ENCODE measurements around the gene HORMAD2.

The HORMAD2 gene

DNA sequence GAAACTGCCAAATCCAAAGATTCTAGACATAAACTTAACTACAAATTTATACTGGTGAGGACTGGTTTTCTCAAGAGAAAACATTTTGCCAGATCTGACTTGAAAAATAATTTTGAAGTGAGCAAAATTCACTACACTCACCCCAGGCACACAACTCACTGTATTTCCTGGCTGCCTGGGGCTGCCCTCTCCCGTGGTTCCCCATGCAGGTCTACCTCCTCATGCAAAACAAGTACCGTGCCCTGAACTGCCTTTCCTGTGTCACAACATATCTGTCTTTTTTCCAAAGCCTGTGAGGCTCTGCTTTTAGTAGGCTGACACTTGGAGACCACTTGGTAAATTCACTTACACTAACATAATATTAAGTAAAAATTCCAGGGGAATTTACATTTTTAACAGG, 89.9 kb downstream of the HORMAD2 start:
- DNase-seq (ENCODE audit: low spot score in 2 of 2), result no peak
- H3K4me1 ChIP-seq, result no peaks in the 10 kb centered on the region
- H3K9me3 ChIP-seq, result no peaks in the 10 kb centered on the region
- in situ Hi-C loops (cut with MboI; ENCODE audit: low sequenced_read_pairs), result no loop called here
- no peak overlapping the region for H3K4me3 ChIP-seq
- H3K36me3 ChIP-seq (replicated peaks), result no peaks in the 10 kb centered on the region
- H3K27me3 ChIP-seq (ENCODE audit: low read depth), result peaks cover 39% of the 10 kb centered on the region

DNA sequence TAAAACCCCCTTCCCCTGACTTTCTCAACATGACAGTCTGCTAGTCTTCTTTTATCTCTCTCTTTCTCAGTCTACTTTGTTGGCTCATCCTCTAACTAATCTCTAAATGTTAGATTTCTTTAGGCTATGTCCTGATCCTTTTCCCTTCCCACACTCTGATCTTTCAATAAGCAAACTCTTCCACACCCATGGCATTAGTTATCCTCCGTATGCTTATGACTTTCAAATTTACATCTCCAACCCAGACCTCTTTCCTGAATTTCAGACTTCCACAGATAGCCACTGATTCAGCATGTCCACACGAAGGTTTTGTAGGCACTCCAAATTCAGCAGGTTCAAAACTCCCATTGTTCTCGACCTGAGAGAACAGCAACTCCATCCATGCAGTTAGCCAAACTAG, 90.7 kb downstream of the HORMAD2 start:
- DNase-seq (ENCODE audit: low spot score in 2 of 2), result no peak
- in situ Hi-C loops (cut with MboI; ENCODE audit: low sequenced_read_pairs), result no loop called here
- no peak overlapping the region for H3K4me3 ChIP-seq
- H3K27me3 ChIP-seq (ENCODE audit: low read depth), result peaks cover 39% of the 10 kb centered on the region
- H3K4me1 ChIP-seq, result no peaks in the 10 kb centered on the region
- H3K36me3 ChIP-seq (replicated peaks), result no peaks in the 10 kb centered on the region
- no peaks in the 10 kb centered on the region for H3K9me3 ChIP-seq

DNA sequence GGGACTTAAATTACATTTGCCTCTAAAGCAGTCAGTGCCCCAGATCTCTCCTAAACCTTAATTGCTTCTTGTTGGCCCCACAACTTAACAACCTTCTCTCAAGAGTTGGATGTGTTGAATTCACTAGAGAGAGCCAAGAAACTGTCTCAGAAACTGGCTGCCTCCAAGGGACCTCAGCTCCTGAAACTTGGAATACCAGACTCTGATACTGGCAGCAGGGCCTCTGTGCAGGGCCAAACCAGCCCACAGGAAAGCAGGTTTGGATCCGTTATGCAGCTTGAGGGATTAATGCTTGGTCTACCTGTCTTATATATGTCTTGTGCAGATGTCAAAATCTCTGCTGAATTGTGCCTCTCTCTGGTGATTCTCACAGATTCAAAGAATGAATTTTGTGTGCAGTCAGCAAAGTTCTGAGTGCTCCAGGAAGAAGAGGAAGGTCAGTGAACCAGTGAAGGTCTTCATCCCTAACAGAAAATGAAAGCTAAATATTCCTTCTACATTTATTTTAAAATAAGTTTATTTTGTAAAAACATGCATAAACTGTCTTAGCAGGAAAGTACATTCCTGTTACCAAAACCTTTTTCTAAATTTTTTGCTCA, 95.5 kb downstream of the HORMAD2 start:
- Histone ChIP-seq H3K4me3 (no peak overlapping the region), H3K36me3 (replicated peaks) (no peaks in the 10 kb centered on the region), H3K4me1 (no peaks in the 10 kb centered on the region), H3K27me3 (ENCODE audit: low read depth) (peaks cover 6% of the 10 kb centered on the region), H3K9me3 (no peaks in the 10 kb centered on the region)
- in situ Hi-C loops (cut with MboI; ENCODE audit: low sequenced_read_pairs), result no loop called here
- no peak for DNase-seq (ENCODE audit: low spot score in 2 of 2)

DNA sequence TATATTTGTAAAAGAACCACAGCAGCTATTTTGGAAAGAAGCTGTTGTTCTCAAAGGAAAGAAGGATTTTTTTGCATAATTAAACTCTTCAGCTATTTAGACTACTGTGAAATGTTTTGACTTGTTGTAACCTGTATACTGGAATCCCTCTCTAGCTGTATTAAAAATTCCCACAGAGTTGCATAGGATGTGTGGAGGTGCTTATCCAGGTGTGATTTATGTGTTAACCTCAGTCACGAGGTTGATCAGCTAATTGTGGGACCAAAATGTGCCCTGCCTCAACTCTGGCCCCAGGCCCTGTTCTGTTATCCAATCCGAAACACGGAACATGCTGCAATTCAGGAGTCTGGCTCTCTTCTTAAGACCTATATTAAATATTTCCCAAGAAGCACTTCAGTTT, 96.2 kb downstream of the HORMAD2 start:
- no peaks in the 10 kb centered on the region for H3K36me3 ChIP-seq (replicated peaks)
- in situ Hi-C loops (cut with MboI; ENCODE audit: low sequenced_read_pairs), result no loop called here
- no peak for DNase-seq (ENCODE audit: low spot score in 2 of 2)

DNA sequence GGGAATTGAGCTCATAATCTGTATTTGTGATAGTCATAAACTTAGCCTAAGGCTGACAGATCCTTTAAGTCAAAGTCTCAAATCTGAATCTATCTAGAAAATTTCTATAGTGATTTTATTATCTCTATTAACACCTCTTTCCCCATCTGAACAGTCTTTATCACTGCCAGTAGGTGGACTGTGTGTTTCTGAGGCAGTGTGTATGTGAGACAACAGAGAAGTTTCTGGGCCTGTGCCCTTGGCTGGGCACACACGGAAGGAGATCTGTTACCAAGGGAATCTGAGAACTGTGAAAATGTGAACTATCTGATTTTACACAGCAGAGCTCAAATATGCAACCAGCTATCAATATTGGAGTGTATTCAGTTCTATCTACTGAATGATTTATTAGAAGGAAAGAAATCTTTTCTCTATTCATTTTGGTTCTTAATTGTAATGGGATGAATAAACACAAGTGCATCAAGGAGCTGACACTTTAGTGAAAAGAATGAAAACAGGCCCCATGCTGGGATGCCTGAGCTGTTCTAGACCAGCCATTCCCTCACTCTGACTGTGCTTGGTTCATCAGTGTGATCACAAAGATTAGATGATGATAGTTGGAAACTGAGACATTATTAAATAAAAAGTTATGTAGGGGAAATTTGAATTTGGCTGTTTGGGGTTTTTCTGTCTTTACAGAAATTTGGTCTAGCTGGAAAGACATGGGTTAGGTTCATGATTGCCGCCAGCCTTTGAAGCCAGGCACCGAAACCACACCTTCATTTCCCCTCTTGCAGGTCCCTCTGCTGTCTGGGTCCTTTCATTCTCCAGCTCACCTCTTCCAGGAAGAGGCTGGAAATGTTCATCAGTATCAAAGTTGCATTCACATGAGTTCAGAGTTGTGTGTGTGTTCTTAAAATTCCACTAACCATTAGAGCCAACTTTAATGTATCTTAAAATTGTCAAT, 98.2 kb downstream of the HORMAD2 start:
- Histone ChIP-seq H3K9me3 (no peaks in the 10 kb centered on the region), H3K36me3 (replicated peaks) (no peaks in the 10 kb centered on the region), H3K4me1 (no peaks in the 10 kb centered on the region), H3K27me3 (ENCODE audit: low read depth) (peaks cover 7% of the 10 kb centered on the region), H3K4me3 (no peak overlapping the region)
- in situ Hi-C loops (cut with MboI; ENCODE audit: low sequenced_read_pairs), result no loop called here
- DNase-seq (ENCODE audit: low spot score in 2 of 2), result no peak

More for the DNA sequence above, 96.2 kb downstream of the HORMAD2 start:
- Histone ChIP-seq H3K9me3 (no peaks in the 10 kb centered on the region), H3K4me1 (no peaks in the 10 kb centered on the region), H3K27me3 (ENCODE audit: low read depth) (peaks cover 4% of the 10 kb centered on the region), H3K4me3 (no peak overlapping the region)

DNA sequence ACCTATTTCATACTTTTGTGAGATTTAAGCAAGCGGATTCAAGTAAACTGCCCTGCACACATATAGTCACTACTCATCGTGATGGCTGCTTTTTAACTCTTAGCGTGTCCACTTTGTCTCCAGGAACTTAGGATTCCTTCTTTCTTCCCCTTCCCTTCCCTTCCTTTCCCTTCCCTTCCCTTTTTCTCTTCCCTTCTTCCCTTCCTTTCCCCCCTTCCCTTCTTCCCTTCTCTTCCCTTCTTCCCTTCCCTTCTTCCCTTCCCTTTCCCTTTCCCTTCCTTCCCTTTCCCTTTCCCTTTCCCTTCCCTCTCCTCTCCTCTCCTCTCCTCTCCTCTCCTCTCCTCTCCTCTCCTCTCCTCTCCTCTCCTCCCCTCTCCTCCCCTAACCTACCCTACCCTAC, 100.4 kb downstream of the HORMAD2 start:
- Histone ChIP-seq H3K36me3 (replicated peaks) (no peaks in the 10 kb centered on the region), H3K4me3 (no peak overlapping the region), H3K4me1 (no peaks in the 10 kb centered on the region; the same call in 1 of the 2 replicates), H3K9me3 (no peaks in the 10 kb centered on the region), H3K27me3 (ENCODE audit: low read depth) (peaks cover 9% of the 10 kb centered on the region)
- no peak for DNase-seq (ENCODE audit: low spot score in 2 of 2)
- in situ Hi-C loops (cut with MboI; ENCODE audit: low sequenced_read_pairs), result no loop called here

DNA sequence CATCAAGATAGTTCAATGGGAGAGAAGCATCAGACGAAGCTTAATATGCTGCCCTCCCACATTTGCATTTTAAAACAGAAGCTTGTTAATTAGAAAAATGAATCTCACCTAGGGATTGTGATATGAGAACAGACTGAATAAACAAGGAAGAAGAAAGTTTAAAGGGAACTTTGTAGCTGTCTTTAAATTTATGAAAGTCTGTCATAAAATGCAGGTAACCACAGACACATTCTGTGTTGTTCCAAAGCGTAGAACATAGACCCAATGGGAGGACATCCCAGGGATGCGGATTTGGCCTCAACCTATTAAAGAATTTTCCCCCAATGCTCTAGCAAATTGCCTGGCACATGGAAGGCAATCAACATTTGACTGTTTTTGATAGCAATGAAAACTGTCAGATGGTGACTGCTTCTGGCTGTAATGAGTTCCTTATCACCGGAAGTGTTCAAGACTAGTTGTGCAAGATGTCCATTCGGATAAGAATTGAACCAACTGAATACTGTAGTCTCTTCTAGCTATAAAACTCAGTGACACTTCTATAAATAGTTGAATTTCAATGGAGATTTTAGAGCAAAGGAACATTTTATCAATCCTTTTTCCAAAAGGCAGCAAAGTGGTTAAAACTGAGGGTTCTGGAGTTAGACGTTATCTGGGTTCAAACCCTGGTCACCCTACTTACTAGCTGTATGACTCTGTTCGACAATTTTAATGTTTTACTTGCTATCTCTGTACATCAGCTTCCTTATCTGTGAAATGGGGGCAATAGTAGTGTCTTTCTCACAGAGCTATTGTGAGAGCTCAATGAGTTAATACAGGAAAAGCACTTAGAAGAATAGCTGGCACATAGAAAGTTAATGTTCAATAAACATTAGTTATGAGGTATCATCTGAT, 101.4 kb downstream of the HORMAD2 start:
- Histone ChIP-seq H3K4me1 (no peaks in the 10 kb centered on the region; the same call in 1 of the 2 replicates), H3K9me3 (no peaks in the 10 kb centered on the region), H3K27me3 (ENCODE audit: low read depth) (peaks cover 9% of the 10 kb centered on the region), H3K4me3 (no peak overlapping the region), H3K36me3 (replicated peaks) (no peaks in the 10 kb centered on the region)
- DNase-seq (ENCODE audit: low spot score in 2 of 2), result no peak
- in situ Hi-C loops (cut with MboI; ENCODE audit: low sequenced_read_pairs), result no loop called here

DNA sequence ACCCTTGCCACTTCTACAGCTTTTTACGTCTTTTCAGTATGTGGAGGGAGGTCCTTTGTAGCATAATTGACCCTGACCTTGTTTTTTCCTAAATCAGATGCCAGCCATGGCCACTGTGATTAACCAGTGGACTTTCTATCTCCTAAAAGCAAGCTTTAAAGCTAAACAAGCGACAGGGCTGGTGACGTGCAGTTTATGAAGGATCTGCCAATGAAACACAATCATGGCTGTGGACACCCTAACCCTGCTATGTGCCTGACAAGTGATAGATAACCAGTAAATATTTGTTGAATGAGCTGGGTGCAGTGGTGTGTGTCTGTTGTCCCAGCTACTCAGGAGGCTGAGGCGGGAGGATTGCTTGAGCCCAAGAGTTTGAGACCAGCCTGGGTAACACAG, 102.1 kb downstream of the HORMAD2 start:
- DNase-seq (ENCODE audit: low spot score in 2 of 2), result no peak
- in situ Hi-C loops (cut with MboI; ENCODE audit: low sequenced_read_pairs), result no loop called here
- Histone ChIP-seq H3K36me3 (replicated peaks) (no peaks in the 10 kb centered on the region), H3K4me3 (no peak overlapping the region), H3K27me3 (ENCODE audit: low read depth) (peaks cover 9% of the 10 kb centered on the region), H3K4me1 (no peaks in the 10 kb centered on the region; the same call in 1 of the 2 replicates), H3K9me3 (no peaks in the 10 kb centered on the region)

DNA sequence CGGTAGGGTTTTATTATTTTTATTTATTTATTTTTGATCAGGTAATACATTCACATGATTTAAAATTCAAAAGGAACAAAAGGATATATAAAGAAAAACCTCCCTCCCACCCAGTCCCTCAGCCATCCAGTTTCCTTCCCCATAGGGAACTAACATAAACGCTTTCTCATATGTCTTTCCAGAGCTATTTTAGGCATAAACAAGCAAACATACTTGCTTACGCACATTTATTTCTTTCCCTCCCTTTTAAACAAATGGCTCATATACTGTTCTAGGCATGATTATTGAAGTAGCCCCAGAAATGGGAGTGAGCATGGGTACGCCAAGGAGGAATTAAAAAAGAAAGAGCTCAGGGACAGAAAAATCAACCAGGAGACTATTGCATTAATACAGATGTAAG, 102.6 kb downstream of the HORMAD2 start:
- DNase-seq (ENCODE audit: low spot score in 2 of 2), result no peak
- peaks cover 9% of the 10 kb centered on the region for H3K27me3 ChIP-seq (ENCODE audit: low read depth)

DNA sequence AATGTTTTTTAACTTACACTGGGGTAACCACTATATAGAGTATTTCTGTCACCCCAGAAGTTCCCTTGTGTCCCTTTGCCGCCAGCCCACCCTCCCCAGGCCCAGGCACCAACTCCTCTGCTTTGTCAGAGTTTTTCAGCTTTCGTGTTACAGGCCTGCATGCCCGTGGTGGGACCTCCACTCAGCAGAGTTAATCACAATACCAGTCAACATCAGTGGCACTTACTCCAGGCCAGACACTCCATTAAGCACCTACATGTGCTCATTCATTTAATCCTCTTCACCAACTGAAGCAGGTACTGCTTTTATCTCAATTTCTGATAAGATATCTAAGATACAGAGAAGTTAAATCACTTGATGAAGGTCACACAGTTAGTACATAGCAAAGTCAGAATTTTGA, 103.0 kb downstream of the HORMAD2 start:
- no peaks in the 10 kb centered on the region for H3K9me3 ChIP-seq
- peaks cover 9% of the 10 kb centered on the region for H3K27me3 ChIP-seq (ENCODE audit: low read depth)
- H3K4me3 ChIP-seq, result no peak overlapping the region
- H3K4me1 ChIP-seq, result no peaks in the 10 kb centered on the region; the same call in 1 of the 2 replicates
- H3K36me3 ChIP-seq (replicated peaks), result no peaks in the 10 kb centered on the region
- in situ Hi-C loops (cut with MboI; ENCODE audit: low sequenced_read_pairs), result no loop called here
- DNase-seq (ENCODE audit: low spot score in 2 of 2), result no peak

More for the DNA sequence above, 102.6 kb downstream of the HORMAD2 start:
- Histone ChIP-seq H3K9me3 (no peaks in the 10 kb centered on the region), H3K4me3 (no peak overlapping the region), H3K4me1 (no peaks in the 10 kb centered on the region; the same call in 1 of the 2 replicates), H3K36me3 (replicated peaks) (no peaks in the 10 kb centered on the region)
- in situ Hi-C loops (cut with MboI; ENCODE audit: low sequenced_read_pairs), result no loop called here

DNA sequence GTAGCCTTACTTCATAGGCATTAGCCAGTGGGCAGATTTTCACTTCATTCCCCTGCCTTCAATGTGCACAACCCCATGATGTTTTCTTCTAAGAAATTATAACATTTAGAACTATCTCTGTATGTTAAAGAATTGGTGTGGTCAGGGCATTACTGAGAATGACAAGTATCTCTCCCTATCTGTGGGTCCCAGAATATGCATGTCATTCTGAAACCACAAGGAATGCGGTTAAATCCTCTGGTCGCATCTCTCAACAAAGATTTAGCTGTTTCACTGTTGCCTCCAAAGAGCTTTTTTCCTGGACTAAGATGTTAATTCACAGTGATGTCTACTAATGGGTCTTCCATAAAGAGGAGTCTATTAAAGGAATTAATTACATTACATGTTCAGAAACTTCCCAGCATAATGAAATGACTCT, 103.6 kb downstream of the HORMAD2 start:
- H3K4me1 ChIP-seq, result no peaks in the 10 kb centered on the region; the same call in 1 of the 2 replicates
- no peaks in the 10 kb centered on the region for H3K9me3 ChIP-seq
- in situ Hi-C loops (cut with MboI; ENCODE audit: low sequenced_read_pairs), result no loop called here
- peak in 1 of 2 experiments; percentile 6 for DNase-seq (ENCODE audit: low spot score in 2 of 2)
- H3K27me3 ChIP-seq (ENCODE audit: low read depth), result peaks cover 9% of the 10 kb centered on the region
- no peaks in the 10 kb centered on the region for H3K36me3 ChIP-seq (replicated peaks)
- H3K4me3 ChIP-seq, result no peak overlapping the region

DNA sequence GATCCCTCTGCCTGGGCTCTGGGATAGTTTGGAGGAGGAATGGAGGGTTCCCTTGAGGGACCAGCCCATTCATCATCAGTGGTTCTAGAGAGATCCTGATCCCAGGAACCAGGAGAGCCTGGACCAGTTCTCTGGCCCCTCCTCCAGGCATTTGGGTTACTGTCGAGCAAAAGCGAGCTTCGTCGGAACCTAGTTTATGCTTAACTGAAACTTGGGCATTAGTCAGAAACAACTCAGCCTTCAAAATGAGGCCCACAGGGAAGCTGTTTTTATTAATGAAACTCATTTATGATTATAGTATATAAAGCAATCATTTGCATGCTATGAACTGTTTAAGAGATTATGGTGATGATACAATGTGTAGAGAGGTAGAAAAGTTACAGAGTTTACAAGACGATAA, 104.9 kb downstream of the HORMAD2 start:
- H3K4me3 ChIP-seq, result no peak overlapping the region
- DNase-seq (ENCODE audit: low spot score in 2 of 2), result no peak
- peaks cover 9% of the 10 kb centered on the region for H3K27me3 ChIP-seq (ENCODE audit: low read depth)
- H3K36me3 ChIP-seq (replicated peaks), result no peaks in the 10 kb centered on the region
- no peaks in the 10 kb centered on the region; the same call in 1 of the 2 replicates for H3K4me1 ChIP-seq
- in situ Hi-C loops (cut with MboI; ENCODE audit: low sequenced_read_pairs), result no loop called here
- H3K9me3 ChIP-seq, result no peaks in the 10 kb centered on the region

DNA sequence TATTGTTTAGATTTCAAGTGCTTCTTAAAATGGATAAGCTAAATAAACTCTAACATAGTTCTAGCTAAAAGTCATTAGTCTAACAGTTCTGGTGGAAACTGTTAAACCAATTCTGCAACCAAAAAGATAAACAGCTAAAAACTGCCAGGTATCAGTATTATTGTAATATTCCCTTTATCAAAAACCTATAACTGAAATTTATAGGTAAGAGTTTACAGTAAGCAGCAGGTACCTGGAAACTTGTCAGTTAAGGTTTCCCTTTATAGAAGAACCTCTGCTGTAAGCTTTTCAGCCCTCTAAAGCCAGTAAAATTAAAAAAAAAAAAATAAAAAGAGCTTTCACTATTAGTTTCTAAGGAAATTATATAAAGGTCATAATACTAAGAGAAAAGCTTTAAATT, 105.3 kb downstream of the HORMAD2 start:
- no peaks in the 10 kb centered on the region for H3K36me3 ChIP-seq (replicated peaks)
- in situ Hi-C loops (cut with MboI; ENCODE audit: low sequenced_read_pairs), result no loop called here
- H3K27me3 ChIP-seq (ENCODE audit: low read depth), result peaks cover 7% of the 10 kb centered on the region
- no peak overlapping the region for H3K4me3 ChIP-seq
- no peak for DNase-seq (ENCODE audit: low spot score in 2 of 2)
- no peaks in the 10 kb centered on the region for H3K9me3 ChIP-seq
- no peaks in the 10 kb centered on the region; the same call in 1 of the 2 replicates for H3K4me1 ChIP-seq

All from HAP-1 (cell line).